Stimulated activated CD4-positive, alpha-beta T cell treated with anti-CD3 and anti-CD28 coated beads, Interleukin-15, amount 100 ng/mL, for 24 hours (primary cell): Measurements from ENCODE around the gene LRRC14B.
"Not testable (repeated sequence)": the region's sequence is repeated elsewhere in the genome, so short reads cannot be mapped to it uniquely, and the experiment has no call there.

Source experiments
- DNase-seq: peaks from one replicate; pipeline ENCODE4 v3.0.0-alpha.2; 2020

LRRC14B gene

GRCh38 chr5:215256-215655 is 24.0 kb downstream of the LRRC14B start:
- not testable (repeated sequence) for DNase-seq

GRCh38 chr5:216076-216475 is 24.8 kb downstream of the LRRC14B start:
- DNase-seq: not testable (repeated sequence)

GRCh38 chr5:217494-218456 is 26.5 kb downstream of the LRRC14B start, which contains the start of the genes CCDC127 and SDHA:
Gene CCDC127 (minus strand): TSS chr5:218153. CDS start chr5:216849, 1,304 bp downstream.
Gene SDHA (plus strand): TSS chr5:218320. CDS start chr5:218356, 36 bp downstream.
- peak; percentile 99 for DNase-seq

- DNase-seq: peak; percentile 27
Measured at GRCh38 chr5:218457-219291, 27.4 kb downstream of the LRRC14B start.

GRCh38 chr5:219460-219863 is 28.2 kb downstream of the LRRC14B start:
- DNase-seq: peak; percentile 35

- DNase-seq: no peak
Measured at GRCh38 chr5:219991-220390, 28.7 kb downstream of the LRRC14B start.

- DNase-seq: not testable (repeated sequence)
Measured at GRCh38 chr5:222951-223715, 31.8 kb downstream of the LRRC14B start.

- DNase-seq: no peak
Measured at GRCh38 chr5:223791-224190, 32.5 kb downstream of the LRRC14B start.

- no peak for DNase-seq
Measured at GRCh38 chr5:225334-225733, 34.0 kb downstream of the LRRC14B start.

- not testable (repeated sequence) for DNase-seq
Measured at GRCh38 chr5:227375-227774, 36.1 kb downstream of the LRRC14B start.

- no peak for DNase-seq
Measured at GRCh38 chr5:228886-229285, 37.6 kb downstream of the LRRC14B start.

- DNase-seq: no peak
Measured at GRCh38 chr5:230711-231110, 39.4 kb downstream of the LRRC14B start.

GRCh38 chr5:231661-232060 is 40.4 kb downstream of the LRRC14B start:
- no peak for DNase-seq

- not testable (repeated sequence) for DNase-seq
Measured at GRCh38 chr5:233426-233825, 42.1 kb downstream of the LRRC14B start.

- no peak for DNase-seq
Measured at GRCh38 chr5:234450-234849, 43.2 kb downstream of the LRRC14B start.

- DNase-seq: not testable (repeated sequence)
Measured at GRCh38 chr5:235527-235926, 44.2 kb downstream of the LRRC14B start.

GRCh38 chr5:237931-238330 is 46.6 kb downstream of the LRRC14B start:
- not testable (repeated sequence) for DNase-seq

GRCh38 chr5:240550-240949 is 49.3 kb downstream of the LRRC14B start:
- not testable (repeated sequence) for DNase-seq

GRCh38 chr5:241045-241669 is 49.9 kb downstream of the LRRC14B start:
- not testable (repeated sequence) for DNase-seq

GRCh38 chr5:243683-244367 is 52.5 kb downstream of the LRRC14B start:
- DNase-seq: peak; percentile 51

- not testable (repeated sequence) for DNase-seq
Measured at GRCh38 chr5:245717-246116, 54.4 kb downstream of the LRRC14B start.
